Progenitor cell of endocrine pancreas (in vitro differentiated cells): ENCODE data around the gene USF1. TPM values are rescaled to one million over a fixed set of nuclear protein-coding genes. Genes with fewer than 3 reads are reported as not detected.

Source experiments
- DNase-seq: peaks from one replicate; pipeline ENCODE4 v3.0.0; 2021; ENCODE audit warnings: low spot score; ENCODE audit not compliant: unreplicated experiment
- H3K27ac Mint-ChIP-seq: 2 replicates; pipeline ENCODE4 v1.8.0; 2021; ENCODE audit warnings: mild to moderate bottlenecking, moderate library complexity, mixed read lengths
- H3K27me3 Mint-ChIP-seq: 2 replicates; pipeline ENCODE4 v1.8.0; 2021; ENCODE audit warnings: mixed read lengths
- H3K36me3 Mint-ChIP-seq: 2 replicates; pipeline ENCODE4 v1.8.0; 2022; ENCODE audit warnings: mixed read lengths; ENCODE audit not compliant: insufficient read depth
- H3K4me1 Mint-ChIP-seq: 2 replicates; pipeline ENCODE4 v1.8.0; 2021; ENCODE audit warnings: low read depth, mixed read lengths
- H3K4me3 Mint-ChIP-seq: 2 replicates; pipeline ENCODE4 v1.8.0; 2021; ENCODE audit warnings: low read depth, mild to moderate bottlenecking, moderate library complexity, mixed read lengths
- H3K9me3 Mint-ChIP-seq: 2 replicates; pipeline ENCODE4 v1.8.0; 2021; ENCODE audit warnings: low read depth, mixed read lengths
- total RNA-seq: library from RNA; stranded (reverse); gene quantifications from 2 replicates; pipeline ENCODE4 v1.2.1, GENCODE V29; 2021
- TF ChIP-seq, protein P1 (sequence below): fragments of 200-600 bp; sonication (generic); IDR thresholded peaks from one replicate; pipeline ENCODE4 v1.5.0; 2021; ENCODE audit warnings: antibody characterized with exemption, mild to moderate bottlenecking; ENCODE audit not compliant: unreplicated experiment

Gene USF1
- total RNA-seq, 1 donor from 2014 or later = 88.7 TPM

DNA sequence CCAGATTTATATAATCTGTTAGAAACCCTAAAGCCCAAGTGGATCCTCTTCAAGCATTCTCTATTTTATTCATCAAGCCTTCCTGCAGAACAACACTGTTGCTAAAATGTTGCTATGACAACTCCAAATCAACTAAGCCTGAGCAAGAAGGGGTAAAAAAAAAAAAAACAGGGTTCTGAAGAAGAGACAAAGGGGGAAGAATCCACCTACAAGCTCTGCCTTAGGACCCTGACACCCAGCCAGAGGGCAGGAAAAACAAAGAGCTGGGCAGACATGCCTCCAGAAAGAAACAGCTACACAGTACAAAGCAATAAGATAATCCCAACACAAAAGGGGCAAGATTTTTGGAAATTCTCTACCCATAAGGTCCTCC lies 1.3 kb downstream of the USF1 start:
- Mint-ChIP-seq H3K36me3 (peaks cover 18% of the 10 kb centered on the region), H3K27ac (peak overlapping the region; percentile 94), H3K27me3 (peaks cover 5% of the 10 kb centered on the region), H3K4me1 (peaks cover 10% of the 10 kb centered on the region), H3K4me3 (peak overlapping the region; percentile 99), H3K9me3 (peaks cover 14% of the 10 kb centered on the region)
- TF ChIP-seq, protein P1, sequence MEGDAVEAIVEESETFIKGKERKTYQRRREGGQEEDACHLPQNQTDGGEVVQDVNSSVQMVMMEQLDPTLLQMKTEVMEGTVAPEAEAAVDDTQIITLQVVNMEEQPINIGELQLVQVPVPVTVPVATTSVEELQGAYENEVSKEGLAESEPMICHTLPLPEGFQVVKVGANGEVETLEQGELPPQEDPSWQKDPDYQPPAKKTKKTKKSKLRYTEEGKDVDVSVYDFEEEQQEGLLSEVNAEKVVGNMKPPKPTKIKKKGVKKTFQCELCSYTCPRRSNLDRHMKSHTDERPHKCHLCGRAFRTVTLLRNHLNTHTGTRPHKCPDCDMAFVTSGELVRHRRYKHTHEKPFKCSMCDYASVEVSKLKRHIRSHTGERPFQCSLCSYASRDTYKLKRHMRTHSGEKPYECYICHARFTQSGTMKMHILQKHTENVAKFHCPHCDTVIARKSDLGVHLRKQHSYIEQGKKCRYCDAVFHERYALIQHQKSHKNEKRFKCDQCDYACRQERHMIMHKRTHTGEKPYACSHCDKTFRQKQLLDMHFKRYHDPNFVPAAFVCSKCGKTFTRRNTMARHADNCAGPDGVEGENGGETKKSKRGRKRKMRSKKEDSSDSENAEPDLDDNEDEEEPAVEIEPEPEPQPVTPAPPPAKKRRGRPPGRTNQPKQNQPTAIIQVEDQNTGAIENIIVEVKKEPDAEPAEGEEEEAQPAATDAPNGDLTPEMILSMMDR = no peak
- no peak for DNase-seq

DNA sequence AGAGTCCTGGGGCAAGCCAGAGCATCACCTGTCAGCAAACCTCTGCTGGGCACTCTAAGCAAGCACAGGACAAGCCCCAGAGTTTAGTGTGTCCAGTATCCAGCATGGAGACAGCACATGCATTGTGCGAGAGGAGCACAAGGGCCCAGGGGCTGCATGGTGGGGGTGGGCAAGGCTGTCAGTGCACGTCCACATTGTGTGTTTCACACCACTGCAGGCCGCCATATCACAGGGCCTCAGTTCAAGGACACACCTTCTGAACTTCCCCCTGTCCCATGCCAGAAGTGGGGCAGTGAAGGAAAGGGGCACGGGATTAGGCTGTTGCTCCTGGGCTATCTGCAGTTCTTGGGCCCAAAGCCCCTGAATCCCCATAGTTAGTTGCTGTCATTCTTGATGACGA lies 6.2 kb downstream of the USF1 start:
- Mint-ChIP-seq H3K27me3 (no peaks in the 10 kb centered on the region), H3K27ac (peak overlapping the region; percentile 83), H3K4me1 (peaks cover 17% of the 10 kb centered on the region), H3K4me3 (peak overlapping the region; percentile 71), H3K36me3 (peaks cover 10% of the 10 kb centered on the region), H3K9me3 (no peaks in the 10 kb centered on the region)
- TF ChIP-seq, protein P1 = no peak
- no peak for DNase-seq

DNA sequence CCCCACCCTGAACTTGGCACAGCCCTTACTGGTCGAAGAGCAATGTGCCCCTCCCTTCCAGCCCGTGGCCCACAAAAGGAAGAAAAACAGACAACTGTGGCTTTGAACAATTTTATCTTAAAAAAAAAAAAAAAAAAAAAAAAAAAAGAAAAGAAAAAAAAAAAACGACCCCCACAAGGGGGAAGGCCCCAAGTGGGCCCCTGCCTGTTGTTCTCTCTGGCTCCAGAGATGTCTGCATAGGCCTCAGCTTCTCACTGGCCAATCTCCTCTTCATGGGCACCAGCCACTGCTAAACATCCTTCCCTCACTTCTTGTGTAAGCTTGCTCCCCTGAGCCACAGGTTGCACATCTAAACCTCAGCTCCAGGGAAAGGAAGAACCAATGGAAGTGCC lies 6.6 kb downstream of the USF1 start:
- TF ChIP-seq, protein P1 = no peak
- H3K27me3 Mint-ChIP-seq = no peaks in the 10 kb centered on the region
- peaks cover 10% of the 10 kb centered on the region for H3K36me3 Mint-ChIP-seq
- peak overlapping the region; percentile 96 for H3K27ac Mint-ChIP-seq
- peaks cover 13% of the 10 kb centered on the region for H3K4me1 Mint-ChIP-seq
- peak overlapping the region; percentile 89 for H3K4me3 Mint-ChIP-seq
- no peaks in the 10 kb centered on the region for H3K9me3 Mint-ChIP-seq
- no peak for DNase-seq

DNA sequence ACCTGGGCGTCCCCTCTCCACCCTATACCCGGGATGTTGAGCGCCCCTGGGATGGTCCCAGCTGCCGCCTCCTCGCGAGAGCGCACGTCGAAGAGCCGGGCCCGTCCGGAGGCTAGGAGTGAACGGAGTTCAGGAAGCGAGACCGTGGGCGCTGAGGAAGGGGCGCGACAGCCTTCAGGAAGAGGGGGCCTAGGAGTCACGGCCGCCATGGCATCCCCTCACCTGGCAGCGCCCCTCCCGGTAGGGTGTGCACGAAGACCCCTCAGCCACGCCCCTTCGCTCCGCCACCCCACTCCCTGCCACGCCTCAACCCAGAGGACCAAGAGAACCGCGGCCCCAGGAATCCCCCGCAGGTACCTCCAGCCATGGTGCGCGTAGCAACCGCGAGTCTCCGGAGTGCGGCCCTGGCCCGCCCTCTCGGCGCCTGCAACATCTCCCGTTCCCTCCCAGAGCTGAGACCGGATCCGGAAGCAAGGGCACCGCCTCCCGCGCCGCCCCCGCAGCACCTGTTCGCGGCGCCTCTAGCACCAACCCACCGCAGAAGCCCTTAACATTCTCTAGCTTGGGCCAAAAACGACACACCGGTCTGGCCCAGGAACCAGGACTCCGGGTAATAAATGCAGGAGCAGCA lies 7.1 kb downstream of the USF1 start, which contains the start of gene TSTD1:
Gene TSTD1 (minus strand): TSS at position 442 of the 631 bp plus-strand sequence. CDS start 75 bp downstream, at position 367.
- Mint-ChIP-seq H3K36me3 (peaks cover 10% of the 10 kb centered on the region), H3K4me1 (peaks cover 11% of the 10 kb centered on the region), H3K4me3 (peak within 1 kb of the TSS; percentile 89), H3K27me3 (no peaks in the 10 kb centered on the region), H3K27ac (peak within 1 kb of the TSS; percentile 96), H3K9me3 (no peaks in the 10 kb centered on the region)
- TF ChIP-seq, protein P1 = peak; percentile 31
- DNase-seq = peak; percentile 44

DNA sequence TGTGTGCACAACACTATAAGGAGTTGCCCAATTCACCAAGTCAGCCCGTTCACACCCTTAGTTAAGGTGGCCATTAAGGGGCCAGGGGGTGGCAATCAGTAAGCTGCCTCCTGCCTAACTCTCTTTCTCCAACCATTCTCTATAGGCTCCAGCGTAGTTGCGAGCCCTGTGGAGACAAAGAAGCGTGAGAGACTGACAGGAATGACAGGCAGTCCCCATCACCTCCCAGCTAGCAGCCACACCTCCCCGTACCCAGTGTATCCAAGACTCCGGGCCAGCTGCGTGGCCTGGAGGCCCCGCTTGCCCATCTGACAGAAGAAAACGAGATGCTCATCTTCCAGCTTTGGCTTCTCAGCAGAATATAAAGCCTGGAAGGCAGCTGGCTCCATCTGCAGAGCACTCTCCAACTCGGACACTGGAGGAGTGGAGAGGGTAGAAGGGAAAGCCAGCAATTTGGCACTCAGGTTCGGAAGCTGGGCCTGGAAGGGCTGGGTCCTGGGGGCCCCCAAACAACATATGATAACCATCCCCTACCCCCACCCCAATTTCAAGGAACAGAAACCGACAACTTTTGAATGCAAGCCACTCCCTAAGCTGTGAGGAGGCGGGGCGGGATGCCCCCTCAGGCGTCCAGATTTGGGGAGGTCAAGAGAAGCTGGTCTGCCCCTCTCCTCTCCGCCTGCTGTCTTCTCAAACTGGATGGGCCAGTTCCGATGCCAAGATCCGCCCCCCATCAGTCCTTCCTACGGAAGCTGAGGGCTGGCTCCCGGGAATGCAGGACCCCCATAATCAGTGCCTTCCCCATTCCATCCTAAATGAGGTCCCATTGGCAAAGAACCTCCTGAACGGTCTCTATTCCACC lies 7.9 kb downstream of the USF1 start:
- TF ChIP-seq, protein P1 = no peak
- Mint-ChIP-seq H3K27me3 (no peaks in the 10 kb centered on the region), H3K4me1 (peaks cover 11% of the 10 kb centered on the region), H3K27ac (peak overlapping the region; percentile 96), H3K9me3 (no peaks in the 10 kb centered on the region), H3K36me3 (peaks cover 10% of the 10 kb centered on the region), H3K4me3 (peak overlapping the region; percentile 89)
- DNase-seq = no peak
